Activated CD4-positive, alpha-beta T cell treated with anti-CD3 and anti-CD28 coated beads for 1 hour (primary cell): ENCODE measurements around the gene TMPRSS13.

Source experiments
- DNase-seq: peaks from one replicate; pipeline ENCODE4 v3.0.0-alpha.2; 2020

The TMPRSS13 gene

GRCh38 chr11:117910525-117910924, 18.7 kb downstream of the TMPRSS13 start:
- no peak for DNase-seq

- DNase-seq, result no peak
Measured at GRCh38 chr11:117909611-117910382, 19.4 kb downstream of the TMPRSS13 start.

- DNase-seq, result no peak
Measured at GRCh38 chr11:117908959-117909610, 20.1 kb downstream of the TMPRSS13 start.

- DNase-seq, result no peak
Measured at GRCh38 chr11:117908109-117908895, 20.9 kb downstream of the TMPRSS13 start.

- peak; percentile 30 for DNase-seq
Measured at GRCh38 chr11:117907276-117908108, 21.7 kb downstream of the TMPRSS13 start.

GRCh38 chr11:117906710-117907109, 22.5 kb downstream of the TMPRSS13 start:
- no peak for DNase-seq

GRCh38 chr11:117906126-117906525, 23.1 kb downstream of the TMPRSS13 start:
- no peak for DNase-seq

- DNase-seq, result no peak
Measured at GRCh38 chr11:117905524-117905923, 23.7 kb downstream of the TMPRSS13 start.

- no peak for DNase-seq
Measured at GRCh38 chr11:117903505-117904382, 25.5 kb downstream of the TMPRSS13 start.

- no peak for DNase-seq
Measured at GRCh38 chr11:117902001-117902845, 27.0 kb downstream of the TMPRSS13 start.

- DNase-seq, result no peak
Measured at GRCh38 chr11:117901601-117902000, 27.6 kb downstream of the TMPRSS13 start.

GRCh38 chr11:117900720-117901440, 28.3 kb downstream of the TMPRSS13 start:
- DNase-seq, result no peak

GRCh38 chr11:117900121-117900648, 29.0 kb downstream of the TMPRSS13 start:
- DNase-seq, result no peak

GRCh38 chr11:117898059-117898458, 31.1 kb downstream of the TMPRSS13 start:
- no peak for DNase-seq

GRCh38 chr11:117892651-117893050, 36.6 kb downstream of the TMPRSS13 start:
- DNase-seq, result no peak

- DNase-seq, result no peak
Measured at GRCh38 chr11:117891362-117891761, 37.8 kb downstream of the TMPRSS13 start.

GRCh38 chr11:117888139-117888566, 41.0 kb downstream of the TMPRSS13 start:
- no peak for DNase-seq

GRCh38 chr11:117887431-117888138, 41.6 kb downstream of the TMPRSS13 start:
- DNase-seq, result no peak

GRCh38 chr11:117885777-117886176, 43.4 kb downstream of the TMPRSS13 start:
- no peak for DNase-seq
